Osteoblast (primary cell): Measurements from ENCODE around the gene ELMO1. TPM values are rescaled to one million over a fixed set of nuclear protein-coding genes. Genes with fewer than 3 reads are reported as not detected.
A peak's percentile ranks its signal among the peaks of the same experiment; 100 is the strongest.

Experiments
- DNase-seq: peaks from one replicate; pipeline ENCODE4 v3.0.0; 2011; ENCODE audit warnings: low spot score, mixed read lengths; ENCODE audit not compliant: insufficient read length; ENCODE audit errors: missing footprints
- H2AFZ ChIP-seq: 2 replicates; pipeline ENCODE4 v1.6.0; 2011; ENCODE audit warnings: mild to moderate bottlenecking, low read length
- H3K27ac ChIP-seq: 2 replicates; pipeline ENCODE4 v1.5.1; 2011; ENCODE audit warnings: mild to moderate bottlenecking, low read depth, low read length, moderate library complexity
- H3K27me3 ChIP-seq: 2 replicates; pipeline ENCODE4 v1.6.0; 2012; ENCODE audit warnings: mild to moderate bottlenecking, control low read depth, inconsistent platforms, low read length, moderate library complexity; ENCODE audit not compliant: insufficient read depth
- H3K36me3 ChIP-seq: 2 replicates; pipeline ENCODE4 v1.5.1; 2011; ENCODE audit warnings: mild to moderate bottlenecking, low read length, control low read depth, moderate library complexity; ENCODE audit not compliant: insufficient read depth
- H3K4me1 ChIP-seq: 2 replicates; pipeline ENCODE4 v1.5.1; 2011; ENCODE audit warnings: mild to moderate bottlenecking, low read length, control low read depth, moderate library complexity; ENCODE audit not compliant: insufficient read depth
- H3K4me2 ChIP-seq: 2 replicates; pipeline ENCODE4 v1.6.0; 2011; ENCODE audit warnings: mild to moderate bottlenecking, low read length; ENCODE audit not compliant: insufficient read depth
- H3K4me3 ChIP-seq: fragments of 200-600 bp; sonication (generic); 3 replicates; pipeline ENCODE4 v1.5.1; 2012; ENCODE audit warnings: mild to moderate bottlenecking, low read length, inconsistent platforms; ENCODE audit not compliant: insufficient read depth
- H3K79me2 ChIP-seq: 2 replicates; pipeline ENCODE4 v1.6.0; 2012; ENCODE audit warnings: mild to moderate bottlenecking, low read length, control low read depth, inconsistent platforms; ENCODE audit not compliant: insufficient read depth
- H3K9me3 ChIP-seq: 2 replicates; pipeline ENCODE4 v1.5.1; 2011; ENCODE audit warnings: low read depth, low read length, control low read depth
- H4K20me1 ChIP-seq: 2 replicates; pipeline ENCODE4 v1.6.0; 2012; ENCODE audit warnings: mild to moderate bottlenecking, low read length, control low read depth; ENCODE audit not compliant: insufficient read depth
- CTCF ChIP-seq: IDR thresholded peaks from 2 replicates; pipeline ENCODE4 v1.5.1; 2011; ENCODE audit warnings: mild to moderate bottlenecking, low read depth, low read length, moderate library complexity; ENCODE audit errors: extremely low read depth
- total RNA-seq: library from RNA; depleted of rRNA; stranded (reverse); fragments of >200 nt; gene quantifications from 2 replicates; pipeline ENCODE4 v1.2.3, GENCODE V29; 2012

Gene ELMO1
- total RNA-seq, 1 donor = 2.2 TPM

GRCh38 chr7:37450035-37450434 lies 1.4 kb upstream of the ELMO1 start:
- TF ChIP-seq CTCF = no peak
- no peaks in the 10 kb centered on the region for H3K79me2 ChIP-seq
- peaks cover 6% of the 10 kb centered on the region for H3K27me3 ChIP-seq
- H3K4me3 ChIP-seq = no peak overlapping the region
- no peak overlapping the region for H2AFZ ChIP-seq
- no peaks in the 10 kb centered on the region for H4K20me1 ChIP-seq
- H3K4me1 ChIP-seq = no peaks in the 10 kb centered on the region
- DNase-seq = no peak
- no peak overlapping the region for H3K27ac ChIP-seq
- no peaks in the 10 kb centered on the region for H3K9me3 ChIP-seq
- H3K4me2 ChIP-seq = no peak overlapping the region
- H3K36me3 ChIP-seq = no peaks in the 10 kb centered on the region

DNA sequence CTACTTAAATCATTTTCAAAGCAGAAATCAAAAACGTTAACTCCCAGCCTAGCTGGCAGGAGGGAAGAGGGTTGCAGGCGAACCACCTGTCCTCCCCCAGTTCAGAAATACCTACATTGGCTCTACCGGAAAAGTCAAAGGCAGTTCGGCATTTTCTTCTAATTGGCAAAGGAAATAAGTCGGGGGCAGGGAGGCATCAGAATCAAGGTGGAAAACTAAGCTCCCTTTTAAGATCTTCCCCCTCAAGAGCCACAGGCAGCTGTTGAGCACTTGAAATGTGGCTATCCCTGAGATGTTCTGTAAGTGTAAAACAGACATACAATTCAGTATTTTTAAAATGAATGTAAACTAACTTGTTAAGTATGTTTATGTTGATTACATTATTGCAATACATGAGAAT lies 957 bp upstream of the ELMO1 start:
- H3K79me2 ChIP-seq = no peaks in the 10 kb centered on the region

DNA sequence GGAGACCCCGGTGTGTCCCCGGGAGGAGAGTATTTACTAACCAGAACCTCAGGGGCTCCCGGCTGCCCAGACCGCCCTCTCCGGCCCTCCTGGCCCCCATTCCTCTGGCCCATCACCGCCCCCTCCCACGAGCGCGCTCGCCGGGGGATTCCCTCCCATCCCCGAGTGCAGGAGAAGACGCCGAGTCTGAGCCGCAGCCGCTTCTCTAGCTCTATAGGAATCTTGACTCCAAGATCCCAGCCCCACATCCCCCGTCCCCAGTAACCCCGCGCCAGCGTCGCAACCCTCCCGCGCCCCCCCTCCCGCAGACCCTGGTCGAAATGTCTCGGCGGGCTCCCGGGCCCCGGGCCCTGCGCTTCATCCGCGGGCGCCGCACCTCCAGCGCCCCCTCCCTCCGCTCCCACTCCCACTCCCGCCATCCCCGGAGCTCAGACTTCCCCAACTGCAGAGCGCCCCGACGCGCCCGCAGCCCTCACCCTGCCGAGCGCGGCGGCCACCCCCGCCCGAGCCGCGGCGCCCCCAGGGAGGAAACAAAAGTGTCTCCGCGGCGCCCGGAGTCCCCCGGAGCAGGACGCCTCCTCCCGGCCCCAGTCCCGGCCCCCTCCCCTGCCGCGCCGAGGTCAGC lies 541 bp downstream of the ELMO1 start:
- Histone ChIP-seq H2AFZ (no peak overlapping the region), H4K20me1 (no peaks in the 10 kb centered on the region), H3K4me1 (no peaks in the 10 kb centered on the region), H3K4me2 (peak overlapping the region; percentile 39), H3K27ac (no peak overlapping the region), H3K36me3 (no peaks in the 10 kb centered on the region), H3K27me3 (peaks cover 6% of the 10 kb centered on the region), H3K4me3 (peak overlapping the region; percentile 46), H3K79me2 (no peaks in the 10 kb centered on the region), H3K9me3 (no peaks in the 10 kb centered on the region)
- DNase-seq = peak; percentile 71
- TF ChIP-seq CTCF = no peak

More for the DNA sequence above, 957 bp upstream of the ELMO1 start:
- Histone ChIP-seq H3K36me3 (no peaks in the 10 kb centered on the region), H3K4me2 (no peak overlapping the region), H3K4me3 (no peak overlapping the region), H3K9me3 (no peaks in the 10 kb centered on the region), H3K27ac (no peak overlapping the region), H3K27me3 (peaks cover 6% of the 10 kb centered on the region), H2AFZ (no peak overlapping the region), H4K20me1 (no peaks in the 10 kb centered on the region), H3K4me1 (no peaks in the 10 kb centered on the region)
- no peak for DNase-seq
- TF ChIP-seq CTCF = no peak

DNA sequence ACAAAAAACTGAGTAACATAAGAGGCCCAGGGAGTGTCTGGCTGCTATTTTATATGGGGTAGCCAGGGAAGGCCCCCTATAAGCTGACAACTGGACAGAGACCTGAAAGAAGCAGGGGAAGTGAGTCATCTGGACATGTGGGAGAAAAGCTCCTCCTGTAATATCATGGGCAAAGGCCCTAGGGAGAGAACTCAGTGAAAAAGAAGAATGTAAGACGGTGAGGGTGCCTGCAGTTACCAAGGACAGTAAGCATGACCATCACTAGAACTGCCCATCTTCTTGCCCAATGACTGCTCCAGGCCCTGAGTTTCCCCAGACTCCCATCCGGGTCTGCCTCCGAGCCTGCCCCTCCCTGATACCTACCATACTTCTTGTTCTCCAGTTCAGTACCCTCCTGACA lies 2.3 kb downstream of the ELMO1 start:
- H2AFZ ChIP-seq = no peak overlapping the region
- peaks cover 6% of the 10 kb centered on the region for H3K27me3 ChIP-seq
- peak; percentile 67 for DNase-seq
- no peaks in the 10 kb centered on the region for H3K36me3 ChIP-seq
- TF ChIP-seq CTCF = no peak
- H3K27ac ChIP-seq = no peak overlapping the region
- H3K79me2 ChIP-seq = no peaks in the 10 kb centered on the region
- H3K4me2 ChIP-seq = no peak overlapping the region
- no peaks in the 10 kb centered on the region for H4K20me1 ChIP-seq
- H3K9me3 ChIP-seq = no peaks in the 10 kb centered on the region
- no peak overlapping the region for H3K4me3 ChIP-seq
- H3K4me1 ChIP-seq = no peaks in the 10 kb centered on the region
